ENCODE measurements around the gene POLR2I.

Gene POLR2I

GRCh38 chr19:36128392-36128736 lies 13.7 kb upstream of the POLR2I start:
- peak overlapping the region; percentile 59 for H3K4me3 ChIP-seq (ENCODE audit: low read length)
- no peak for TF ChIP-seq CTCF (conservative IDR thresholded peaks at IDR 0.05; ENCODE audit: low read length)
- no peak for DNase-seq (ENCODE audit: low read depth)

- DNase-seq (ENCODE audit: low read depth) = no peak
- TF ChIP-seq CTCF (conservative IDR thresholded peaks at IDR 0.05; ENCODE audit: low read length) = no peak
- no peak overlapping the region for H3K4me3 ChIP-seq (ENCODE audit: low read length)
Observed at GRCh38 chr19:36125557-36125956, 10.9 kb upstream of the POLR2I start.

GRCh38 chr19:36121486-36122124 lies 6.9 kb upstream of the POLR2I start:
- H3K4me3 ChIP-seq (ENCODE audit: low read length) = no peak overlapping the region
- DNase-seq (ENCODE audit: low read depth) = no peak
- no peak for TF ChIP-seq CTCF (conservative IDR thresholded peaks at IDR 0.05; ENCODE audit: low read length)

DNA sequence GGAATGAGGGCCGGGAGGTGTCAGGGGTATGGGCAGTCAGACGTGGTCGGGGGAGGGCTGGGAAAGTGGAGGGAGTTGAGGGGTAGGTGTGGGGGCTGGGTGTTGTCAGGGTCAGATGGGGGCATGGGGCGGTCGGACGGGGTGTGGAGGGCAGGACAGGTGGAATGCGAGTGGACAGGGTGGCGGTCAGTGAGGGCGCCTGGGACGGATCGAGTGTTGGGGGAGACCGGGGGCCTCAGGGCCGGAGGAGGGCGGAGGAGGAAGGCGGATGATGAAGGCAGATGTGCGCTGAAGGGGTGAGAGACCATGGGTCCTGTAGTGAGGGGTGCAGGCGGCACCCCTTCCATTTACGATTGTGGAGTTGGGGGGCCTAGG lies 6.3 kb upstream of the POLR2I start:
- no peak for DNase-seq (ENCODE audit: low read depth)
- no peak for TF ChIP-seq CTCF (conservative IDR thresholded peaks at IDR 0.05; ENCODE audit: low read length)
- no peak overlapping the region for H3K4me3 ChIP-seq (ENCODE audit: low read length)

- no peak overlapping the region for H3K4me3 ChIP-seq (ENCODE audit: low read length)
- no peak for DNase-seq (ENCODE audit: low read depth)
- TF ChIP-seq CTCF (conservative IDR thresholded peaks at IDR 0.05; ENCODE audit: low read length) = no peak
Observed at GRCh38 chr19:36120092-36120983, 5.7 kb upstream of the POLR2I start.

DNA sequence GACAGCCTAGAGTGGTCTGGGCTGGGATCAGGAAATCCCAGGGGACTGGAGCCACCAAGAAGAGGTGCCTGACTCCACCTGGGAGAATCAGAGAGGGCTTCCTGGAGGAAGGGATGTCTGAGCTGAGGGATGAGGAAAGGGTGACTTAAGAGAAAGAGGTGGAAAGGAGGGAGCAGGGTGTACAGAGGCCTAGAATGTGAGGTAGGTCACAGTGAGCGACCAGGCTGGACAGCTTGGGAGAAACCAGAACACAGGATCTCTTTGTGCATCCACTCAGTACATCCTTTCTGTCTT lies 1.6 kb upstream of the POLR2I start:
- DNase-seq (ENCODE audit: low read depth) = no peak
- TF ChIP-seq CTCF (conservative IDR thresholded peaks at IDR 0.05; ENCODE audit: low read length) = no peak
- H3K4me3 ChIP-seq (ENCODE audit: low read length) = peak overlapping the region; percentile 82
